ENCODE measurements around the gene LY6G5C. TPM values are rescaled to one million over a fixed set of nuclear protein-coding genes. Genes with fewer than 3 reads are reported as not detected.

The LY6G5C gene
- total and polyA plus RNA-seq, 9 of the 15 experiments (the other 6 are each of a cell fraction or from before 2014, with no cell fraction given) = 0.10 to 0.67 (median 0.46) TPM; not detected in 4

- TF ChIP-seq PRDM10 (IDR thresholded peaks at IDR 0.05; ENCODE audit: partially characterized antibody) (peak; percentile 13), NCOA1 (IDR thresholded peaks at IDR 0.05; ENCODE audit: low read depth) (no peak), TEAD4 (IDR thresholded peaks at IDR 0.05; ENCODE audit: low read length) (no peak), TEAD4 (CRISPR knock-in tag; IDR thresholded peaks at IDR 0.05; ENCODE audit: borderline replicate concordance) (peak; percentile 68; the same call in 1 of the 2 replicates), POLR2A (conservative IDR thresholded peaks at IDR 0.05) (no peak), ZBTB7A (IDR thresholded peaks at IDR 0.05; ENCODE audit: borderline replicate concordance, control insufficient read depth, low read depth, low read length) (no peak; the same call in 1 of the 2 replicates), ZNF518B (CRISPR knock-in tag; IDR thresholded peaks at IDR 0.05) (no peak), NR2C2 (CRISPR knock-in tag; IDR thresholded peaks at IDR 0.05) (no peak), NR2C2 (tag; IDR thresholded peaks at IDR 0.05) (no peak), SMARCA5 (IDR thresholded peaks at IDR 0.05) (no peak), ZNF592 (IDR thresholded peaks at IDR 0.05) (no peak), ZNF324 (CRISPR knock-in tag; IDR thresholded peaks at IDR 0.05) (no peak), TAF1 (IDR thresholded peaks at IDR 0.05; ENCODE audit: control insufficient read depth, extremely low read depth, insufficient read depth, low read length, severe bottlenecking) (no peak), FUS (optimal IDR thresholded peaks at IDR 0.05; ENCODE audit: low read depth, low read length) (no peak)
Observed at GRCh38 chr6:31680226-31681134, at the start of gene LY6G5C (continued).
